Fibroblast of the aortic adventitia (primary cell): ENCODE data around the gene NFASC. TPM values are rescaled to one million over a fixed set of nuclear protein-coding genes. Genes with fewer than 3 reads are reported as not detected.

Experiments used
- DNase-seq: peaks from one replicate; pipeline ENCODE4 v3.0.0-alpha.2; 2010; ENCODE audit warnings: low read depth
- H3K4me3 ChIP-seq: 2 replicates; pipeline ENCODE4 v1.5.1; 2011; ENCODE audit warnings: low read depth, mild to moderate bottlenecking, control low read depth, low read length, moderate library complexity
- total RNA-seq: library from RNA; depleted of rRNA; stranded (reverse); fragments of >200 nt; gene quantifications from 2 replicates; pipeline ENCODE4 v1.2.3, GENCODE V29; 2012; ENCODE audit warnings: low replicate concordance
- TF ChIP-seq, protein P1 (sequence below): IDR thresholded peaks from 2 replicates; pipeline ENCODE4 v1.5.1; 2011; ENCODE audit warnings: mild to moderate bottlenecking, low read length, control low read depth, inconsistent platforms; ENCODE audit not compliant: insufficient read depth

The NFASC gene
- total RNA-seq, 1 donor, result 22.0 TPM

- TF ChIP-seq, protein P1, sequence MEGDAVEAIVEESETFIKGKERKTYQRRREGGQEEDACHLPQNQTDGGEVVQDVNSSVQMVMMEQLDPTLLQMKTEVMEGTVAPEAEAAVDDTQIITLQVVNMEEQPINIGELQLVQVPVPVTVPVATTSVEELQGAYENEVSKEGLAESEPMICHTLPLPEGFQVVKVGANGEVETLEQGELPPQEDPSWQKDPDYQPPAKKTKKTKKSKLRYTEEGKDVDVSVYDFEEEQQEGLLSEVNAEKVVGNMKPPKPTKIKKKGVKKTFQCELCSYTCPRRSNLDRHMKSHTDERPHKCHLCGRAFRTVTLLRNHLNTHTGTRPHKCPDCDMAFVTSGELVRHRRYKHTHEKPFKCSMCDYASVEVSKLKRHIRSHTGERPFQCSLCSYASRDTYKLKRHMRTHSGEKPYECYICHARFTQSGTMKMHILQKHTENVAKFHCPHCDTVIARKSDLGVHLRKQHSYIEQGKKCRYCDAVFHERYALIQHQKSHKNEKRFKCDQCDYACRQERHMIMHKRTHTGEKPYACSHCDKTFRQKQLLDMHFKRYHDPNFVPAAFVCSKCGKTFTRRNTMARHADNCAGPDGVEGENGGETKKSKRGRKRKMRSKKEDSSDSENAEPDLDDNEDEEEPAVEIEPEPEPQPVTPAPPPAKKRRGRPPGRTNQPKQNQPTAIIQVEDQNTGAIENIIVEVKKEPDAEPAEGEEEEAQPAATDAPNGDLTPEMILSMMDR, result no peak
- H3K4me3 ChIP-seq, result no peak overlapping the region
- DNase-seq, result no peak
Measured at GRCh38 chr1:204984499-204984898, 113.8 kb downstream of the NFASC start.

DNA sequence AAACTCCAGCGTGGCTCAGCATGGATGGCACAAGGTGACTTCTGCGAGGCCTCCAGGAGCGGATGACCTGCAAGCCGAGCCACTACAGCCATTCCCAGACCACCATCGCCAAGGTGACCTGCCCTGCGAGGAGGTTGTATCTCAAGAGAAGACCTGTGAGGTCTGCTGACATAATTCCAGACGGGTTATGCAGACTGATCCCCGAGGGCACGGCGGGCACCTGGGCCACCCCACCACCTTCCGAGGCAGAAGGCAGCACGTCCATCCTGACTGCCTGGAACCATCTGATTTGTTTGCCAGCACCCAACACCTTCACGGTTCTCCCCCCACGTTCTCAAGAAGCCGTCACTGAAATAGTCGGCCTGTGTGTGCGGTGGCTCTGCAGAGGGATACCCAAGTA, 115.5 kb downstream of the NFASC start:
- H3K4me3 ChIP-seq, result no peak overlapping the region
- no peak for DNase-seq
- TF ChIP-seq, protein P1, result no peak

- TF ChIP-seq, protein P1, result no peak
- no peak overlapping the region for H3K4me3 ChIP-seq
- DNase-seq, result no peak
Measured at GRCh38 chr1:204987689-204988088, 117.0 kb downstream of the NFASC start.

DNA sequence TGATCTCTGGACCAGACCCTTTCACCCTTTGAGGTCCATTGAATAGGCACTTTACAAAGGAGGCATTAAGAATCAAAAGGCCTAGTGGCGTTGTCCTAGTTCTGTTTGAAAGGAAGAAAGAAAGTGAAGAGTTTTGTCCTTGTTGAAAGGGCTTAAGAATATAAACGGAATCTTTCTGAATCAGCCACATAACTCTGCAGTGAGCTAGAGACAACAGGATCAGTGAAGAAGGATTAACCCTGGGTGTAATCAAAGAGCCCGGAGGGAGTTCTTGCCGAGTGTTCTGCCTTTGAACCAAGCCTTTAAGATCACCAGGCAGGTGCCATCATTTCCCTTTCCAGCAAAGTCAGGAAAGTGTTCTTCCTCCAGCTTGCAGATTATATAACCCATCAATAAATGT, 117.5 kb downstream of the NFASC start:
- TF ChIP-seq, protein P1, result no peak
- H3K4me3 ChIP-seq, result no peak overlapping the region

DNA sequence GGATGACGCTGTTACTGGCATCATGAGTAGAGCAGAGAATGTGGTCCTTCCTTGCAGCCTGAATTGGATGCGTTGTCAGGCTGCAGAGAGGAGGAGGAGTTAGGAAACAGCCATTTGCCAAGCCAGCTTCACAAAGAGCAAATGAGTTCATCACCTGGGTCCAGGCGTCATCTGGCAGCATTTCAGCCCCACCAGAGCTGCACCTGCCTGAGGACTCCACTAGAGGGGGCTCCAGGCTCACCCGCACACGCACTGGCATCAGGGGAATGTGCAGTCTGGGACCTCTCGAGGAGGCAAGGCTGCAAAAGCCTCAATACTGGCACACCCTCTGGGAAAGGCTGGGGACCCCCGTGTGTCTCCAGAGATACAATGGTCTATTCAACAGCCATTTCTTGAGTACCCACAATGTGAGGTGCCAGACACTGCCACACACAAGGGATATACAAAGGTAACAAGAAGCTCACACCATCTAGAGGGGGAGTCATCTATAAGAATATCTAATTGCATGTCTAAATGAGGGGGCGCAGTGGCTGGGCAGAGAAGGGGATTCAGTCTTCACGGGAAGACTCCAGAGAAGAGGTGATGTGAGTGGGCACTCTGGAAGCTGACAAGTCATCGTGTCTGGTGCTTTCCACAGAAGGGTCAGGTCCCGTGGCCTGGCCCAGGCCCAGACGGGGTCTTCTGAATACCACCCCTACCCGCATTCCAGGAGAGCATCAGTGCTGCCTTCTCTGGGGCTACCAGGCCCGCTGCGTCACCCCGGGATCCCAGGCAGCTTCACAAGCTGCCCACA, 118.8 kb downstream of the NFASC start:
- DNase-seq, result peak; percentile 76
- no peak overlapping the region for H3K4me3 ChIP-seq
- TF ChIP-seq, protein P1, result peak; percentile 99

More for the DNA sequence above, 117.5 kb downstream of the NFASC start:
- no peak for DNase-seq

GRCh38 chr1:204990059-204990664, 119.5 kb downstream of the NFASC start:
- TF ChIP-seq, protein P1, result no peak
- no peak overlapping the region for H3K4me3 ChIP-seq
- DNase-seq, result no peak
